GM23338 (cell line): ENCODE data around the gene CCDC70. TPM values are rescaled to one million over a fixed set of nuclear protein-coding genes. Genes with fewer than 3 reads are reported as not detected.
A peak's percentile ranks its signal among the peaks of the same experiment; 100 is the strongest.

Experiments used
- ATAC-seq: fragments of 200-7000 bp; cut with Tn5 transposase; 3 replicates; pipeline ENCODE4 v1.9.1; 2020
- DNase-seq: peaks from one replicate; pipeline ENCODE4 v3.0.0-alpha.2; 2015; ENCODE audit warnings: low spot score
- H2AFZ ChIP-seq: fragments of 200-600 bp; sonication (generic); 2 replicates; pipeline ENCODE4 v1.8.0; 2016; ENCODE audit warnings: antibody characterized with exemption, mild to moderate bottlenecking, moderate library complexity
- H3F3A ChIP-seq: fragments of 200-600 bp; sonication (generic); replicated peaks from 2 replicates; pipeline ENCODE4 v1.8.0; 2017; ENCODE audit warnings: antibody characterized with exemption, mixed run types, low read depth
- H3K27ac ChIP-seq: fragments of 200-600 bp; sonication (generic); 2 replicates; pipeline ENCODE4 v1.6.1; 2016; ENCODE audit warnings: low read depth
- H3K27me3 ChIP-seq: fragments of 200-600 bp; sonication (generic); 2 replicates; pipeline ENCODE4 v1.8.0; 2016; ENCODE audit warnings: mild to moderate bottlenecking, mixed run types, moderate library complexity; ENCODE audit not compliant: insufficient read depth
- H3K36me3 ChIP-seq: fragments of 200-600 bp; sonication (generic); 2 replicates; pipeline ENCODE4 v1.8.0; 2016; ENCODE audit warnings: mild to moderate bottlenecking; ENCODE audit not compliant: insufficient read depth
- H3K4me1 ChIP-seq: fragments of 200-600 bp; sonication (generic); 2 replicates; pipeline ENCODE4 v1.8.0; 2016; ENCODE audit warnings: mild to moderate bottlenecking, moderate library complexity; ENCODE audit not compliant: insufficient read depth
- H3K4me2 ChIP-seq: fragments of 200-600 bp; sonication (generic); 2 replicates; pipeline ENCODE4 v1.7.1; 2017; ENCODE audit warnings: mixed run types
- H3K4me3 ChIP-seq: fragments of 200-600 bp; sonication (generic); 2 replicates; pipeline ENCODE4 v1.6.1; 2016; ENCODE audit warnings: mixed run types
- H3K79me2 ChIP-seq: fragments of 200-600 bp; sonication (generic); replicated peaks from 2 replicates; pipeline ENCODE4 v1.8.0; 2017; ENCODE audit warnings: mild to moderate bottlenecking; ENCODE audit not compliant: insufficient read depth
- H3K9me2 ChIP-seq: fragments of 200-600 bp; sonication (generic); 2 replicates; pipeline ENCODE4 v1.8.0; 2017; ENCODE audit not compliant: insufficient read depth
- H4K20me1 ChIP-seq: fragments of 200-600 bp; sonication (generic); replicated peaks from 2 replicates; pipeline ENCODE4 v1.8.0; 2017; ENCODE audit warnings: mild to moderate bottlenecking; ENCODE audit not compliant: insufficient read depth
- H3K27ac Mint-ChIP-seq: 2 replicates; pipeline ENCODE4 v1.8.0; 2020; ENCODE audit warnings: inconsistent platforms, mild to moderate bottlenecking, moderate library complexity, mixed read lengths
- H3K27me3 Mint-ChIP-seq: 3 replicates; pipeline ENCODE4 v1.8.0; 2022; ENCODE audit warnings: low read depth, mild to moderate bottlenecking, moderate library complexity, mixed read lengths, inconsistent platforms; ENCODE audit not compliant: insufficient read depth, poor library complexity
- H3K36me3 Mint-ChIP-seq: 3 replicates; pipeline ENCODE4 v1.8.0; 2021; ENCODE audit warnings: low read depth, mild to moderate bottlenecking, inconsistent platforms, moderate library complexity, mixed read lengths
- H3K4me1 Mint-ChIP-seq: 3 replicates; pipeline ENCODE4 v1.8.0; 2020; ENCODE audit warnings: mild to moderate bottlenecking, inconsistent platforms, mixed read lengths
- H3K4me3 Mint-ChIP-seq: 3 replicates; pipeline ENCODE4 v1.8.0; 2021; ENCODE audit warnings: moderate library complexity, mild to moderate bottlenecking, inconsistent platforms, mixed read lengths
- H3K9me3 Mint-ChIP-seq: 3 replicates; pipeline ENCODE4 v1.8.0; 2020; ENCODE audit warnings: moderate library complexity, mild to moderate bottlenecking, inconsistent platforms, mixed read lengths
- ETS1 ChIP-seq: IDR thresholded peaks from 2 replicates; pipeline ENCODE4 v1.6.1; 2016; ENCODE audit warnings: antibody characterized with exemption
- NANOG ChIP-seq: IDR thresholded peaks from 2 replicates; pipeline ENCODE4 v1.6.1; 2016; ENCODE audit warnings: antibody characterized with exemption, borderline replicate concordance
- STAT1 ChIP-seq: IDR thresholded peaks from one replicate; pipeline ENCODE4 v1.6.1; 2016; ENCODE audit warnings: antibody characterized with exemption; ENCODE audit not compliant: unreplicated experiment
- polyA plus RNA-seq: library from polyadenylated mRNA; unstranded; fragments of >200 nt; fragmentation: Nextera tagmentation; extraction: Ambion mirVana; gene quantifications from 2 replicates; pipeline ENCODE4 v1.2.1, GENCODE V29; 2016
- total RNA-seq: library from RNA; depleted of rRNA; stranded (reverse); fragments of >200 nt; shearing (Covaris generic); gene quantifications from 2 replicates; pipeline ENCODE4 v1.2.3, GENCODE V29; 2014
- TF ChIP-seq, protein P1 (sequence below), 2 experiments: fragments of 200-600 bp in 1 of 2; sonication (generic) in 1 of 2; conservative IDR thresholded peaks; 2 replicates each; pipeline versions ENCODE4 v1.5.1 to v1.6.1; 2016 to 2017; ENCODE audit warnings: antibody characterized with exemption in 2 of 2, low read depth in 2 of 2, mild to moderate bottlenecking in 2 of 2, moderate library complexity in 1 of 2

The CCDC70 gene
- total and polyA plus RNA-seq, 2 experiments from 2014 or later, result not detected

DNA sequence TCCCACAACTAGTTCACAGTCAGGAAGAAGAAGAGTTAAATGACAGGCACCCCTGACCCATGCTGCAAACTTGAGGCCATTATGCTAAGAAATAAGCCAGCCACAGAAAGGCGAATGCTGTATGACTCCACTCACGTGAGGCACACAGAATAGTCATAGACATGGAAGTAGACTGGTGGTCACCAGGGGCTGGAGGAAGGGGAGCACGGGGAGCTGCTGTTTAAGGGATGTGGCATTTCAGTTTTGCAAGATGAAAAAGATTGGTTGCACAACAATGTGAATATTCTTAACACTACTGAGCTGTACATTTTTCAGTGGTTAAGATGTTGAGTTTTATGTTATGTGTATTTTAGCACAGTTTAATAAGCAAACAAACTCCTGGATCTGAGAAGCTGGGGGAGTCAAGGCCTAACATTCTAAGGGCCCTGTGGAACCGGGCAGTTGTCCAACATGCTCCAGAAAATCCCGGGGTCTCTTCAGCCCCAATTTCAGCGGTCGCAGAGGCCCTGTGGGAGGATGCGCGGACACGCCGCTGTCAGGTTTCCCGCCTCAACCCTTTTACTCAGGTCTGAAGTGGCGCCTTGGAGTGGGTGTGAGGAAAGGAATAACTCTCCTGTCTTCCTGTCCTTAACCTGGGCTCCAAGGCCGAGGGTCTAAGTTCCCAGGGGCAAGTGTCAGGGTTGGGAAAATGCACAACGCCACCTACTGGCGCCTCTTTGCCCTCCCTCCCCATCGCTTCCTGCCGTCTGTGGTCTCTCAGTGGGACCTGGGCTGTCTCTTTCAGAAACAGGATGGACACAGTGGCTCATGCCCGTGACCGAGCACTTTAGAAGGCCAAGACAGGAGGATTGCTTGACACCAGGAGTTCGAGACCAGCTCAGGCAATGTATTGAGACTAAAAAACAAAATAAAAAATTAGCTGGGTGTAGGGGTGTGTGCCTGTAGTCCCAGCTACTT is 12.3 kb upstream of the CCDC70 start:
- Histone ChIP-seq H3K79me2 (no peaks in the 10 kb centered on the region), H2AFZ (peak overlapping the region; percentile 45; the same call in 1 of the 2 replicates), H3K4me3 (no peak overlapping the region), H3K27ac (no peak overlapping the region), H3K36me3 (no peaks in the 10 kb centered on the region), H3K4me1 (no peaks in the 10 kb centered on the region), H3K27me3 (no peaks in the 10 kb centered on the region), H3K4me2 (no peak overlapping the region), H3F3A (no peaks in the 10 kb centered on the region), H4K20me1 (no peaks in the 10 kb centered on the region), H3K9me2 (peaks cover 6% of the 10 kb centered on the region; the same call in 1 of the 2 replicates)
- DNase-seq (peak; percentile 94), ATAC-seq (peak; percentile 97)
- TF ChIP-seq, protein P1, sequence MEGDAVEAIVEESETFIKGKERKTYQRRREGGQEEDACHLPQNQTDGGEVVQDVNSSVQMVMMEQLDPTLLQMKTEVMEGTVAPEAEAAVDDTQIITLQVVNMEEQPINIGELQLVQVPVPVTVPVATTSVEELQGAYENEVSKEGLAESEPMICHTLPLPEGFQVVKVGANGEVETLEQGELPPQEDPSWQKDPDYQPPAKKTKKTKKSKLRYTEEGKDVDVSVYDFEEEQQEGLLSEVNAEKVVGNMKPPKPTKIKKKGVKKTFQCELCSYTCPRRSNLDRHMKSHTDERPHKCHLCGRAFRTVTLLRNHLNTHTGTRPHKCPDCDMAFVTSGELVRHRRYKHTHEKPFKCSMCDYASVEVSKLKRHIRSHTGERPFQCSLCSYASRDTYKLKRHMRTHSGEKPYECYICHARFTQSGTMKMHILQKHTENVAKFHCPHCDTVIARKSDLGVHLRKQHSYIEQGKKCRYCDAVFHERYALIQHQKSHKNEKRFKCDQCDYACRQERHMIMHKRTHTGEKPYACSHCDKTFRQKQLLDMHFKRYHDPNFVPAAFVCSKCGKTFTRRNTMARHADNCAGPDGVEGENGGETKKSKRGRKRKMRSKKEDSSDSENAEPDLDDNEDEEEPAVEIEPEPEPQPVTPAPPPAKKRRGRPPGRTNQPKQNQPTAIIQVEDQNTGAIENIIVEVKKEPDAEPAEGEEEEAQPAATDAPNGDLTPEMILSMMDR (conservative IDR thresholded peaks at IDR 0.05; ENCODE audit: low read depth in 2 of 2), result peak; percentile 80 to 96
- TF ChIP-seq ETS1 (0 out of 2 replicates have a peak, but pooled peaks have one; percentile 32), NANOG (no peak), STAT1 (no peak)
- no peak overlapping the region for H3K4me3 Mint-ChIP-seq
- H3K27me3 Mint-ChIP-seq, result peaks cover 14% of the 10 kb centered on the region
- H3K4me1 Mint-ChIP-seq, result peaks cover 9% of the 10 kb centered on the region; the same call in 2 of the 3 replicates
- peaks cover 9% of the 10 kb centered on the region for H3K9me3 Mint-ChIP-seq
- H3K36me3 Mint-ChIP-seq, result peaks cover 3% of the 10 kb centered on the region; the same call in 1 of the 3 replicates
- H3K27ac Mint-ChIP-seq, result peak overlapping the region; percentile 64; the same call in 1 of the 2 replicates

DNA sequence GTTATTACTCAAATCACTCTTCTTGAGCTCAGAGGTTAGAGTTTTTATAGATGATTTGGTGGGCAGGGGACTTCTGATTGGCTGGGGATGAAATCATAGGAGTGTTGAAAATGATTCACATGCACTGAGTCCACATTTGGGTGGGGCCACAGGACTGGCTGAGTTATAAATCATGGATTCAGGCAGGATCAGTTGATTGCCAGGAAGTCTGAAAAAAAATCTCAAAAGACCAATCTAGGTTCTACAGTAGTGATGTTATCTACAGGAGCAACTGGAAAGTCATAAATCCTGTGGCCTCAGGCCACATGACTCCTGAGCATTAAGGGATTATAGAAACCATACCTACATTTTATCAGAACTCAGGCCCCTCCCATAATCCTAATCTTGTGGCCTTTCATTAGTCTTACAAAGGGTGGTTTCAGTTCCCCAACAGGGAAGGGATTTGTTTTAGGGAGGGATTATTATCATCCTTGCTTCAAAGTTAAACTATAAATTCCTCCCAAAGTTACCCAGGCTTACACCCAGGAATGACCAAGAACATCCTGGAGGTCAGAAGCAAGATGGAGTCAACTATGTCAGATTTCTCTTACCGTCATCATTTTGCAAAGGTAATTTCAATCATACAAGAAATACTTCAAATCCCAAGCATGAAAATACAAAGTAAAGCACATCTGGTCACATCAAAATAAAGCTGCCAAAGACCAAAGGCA is 5.6 kb upstream of the CCDC70 start:
- Histone ChIP-seq H3K27me3 (no peaks in the 10 kb centered on the region), H3K9me2 (no peaks in the 10 kb centered on the region), H3K4me3 (no peak overlapping the region), H3K36me3 (no peaks in the 10 kb centered on the region), H3K4me2 (no peak overlapping the region), H3F3A (no peaks in the 10 kb centered on the region), H3K79me2 (no peaks in the 10 kb centered on the region), H3K4me1 (peaks cover 3% of the 10 kb centered on the region; the same call in 1 of the 2 replicates), H2AFZ (no peak overlapping the region), H3K27ac (no peak overlapping the region), H4K20me1 (no peaks in the 10 kb centered on the region)
- ATAC-seq, result no peak
- TF ChIP-seq, protein P1 (conservative IDR thresholded peaks at IDR 0.05; ENCODE audit: low read depth in 2 of 2), result no peak
- no peak overlapping the region for H3K27ac Mint-ChIP-seq
- no peaks in the 10 kb centered on the region for H3K9me3 Mint-ChIP-seq
- H3K4me1 Mint-ChIP-seq, result peaks cover 11% of the 10 kb centered on the region; the same call in 2 of the 3 replicates
- H3K27me3 Mint-ChIP-seq, result peaks cover 6% of the 10 kb centered on the region
- H3K4me3 Mint-ChIP-seq, result no peak overlapping the region
- no peak for DNase-seq
- H3K36me3 Mint-ChIP-seq, result no peaks in the 10 kb centered on the region
